Natural killer cell (primary cell): ENCODE data around the gene PPIP5K1. TPM values are rescaled to one million over a fixed set of nuclear protein-coding genes. Genes with fewer than 3 reads are reported as not detected.

Source experiments
- ATAC-seq, 3 donors: fragments of 150-1000 bp in 2 of 3; fragments of 200-7000 bp in 1 of 3; cut with Tn5 transposase; 1 replicate in 1 of 3; 2 replicates in 2 of 3; pipeline ENCODE4 v1.10.0; 2021; ENCODE audit warnings: mild to moderate bottlenecking in 2 of 3, moderate library complexity in 2 of 3
- DNase-seq, 2 donors: peaks; one replicate each; pipeline versions ENCODE4 v3.0.0 to v3.0.0-alpha.2; 2013 to 2021; ENCODE audit warnings: mixed read lengths in 1 of 2
- H3K27ac ChIP-seq: one replicate; pipeline ENCODE4 v1.5.1; 2013; ENCODE audit warnings: mild to moderate bottlenecking, low read length
- H3K27me3 ChIP-seq: one replicate; pipeline ENCODE4 v1.6.1; 2013; ENCODE audit warnings: low read length; ENCODE audit not compliant: control insufficient read depth, insufficient read depth
- H3K36me3 ChIP-seq: one replicate; pipeline ENCODE4 v1.6.1; 2013; ENCODE audit warnings: low read length; ENCODE audit not compliant: control insufficient read depth, insufficient read depth
- H3K4me1 ChIP-seq: one replicate; pipeline ENCODE4 v1.6.1; 2013; ENCODE audit warnings: low read length; ENCODE audit not compliant: control insufficient read depth, insufficient read depth
- H3K4me3 ChIP-seq: one replicate; pipeline ENCODE4 v1.5.1; 2013; ENCODE audit warnings: low read length
- H3K9me3 ChIP-seq: one replicate; pipeline ENCODE4 v1.6.1; 2013; ENCODE audit warnings: low read length; ENCODE audit not compliant: control insufficient read depth, insufficient read depth
- H3K27ac Mint-ChIP-seq, 2 donors: one replicate each; pipeline ENCODE4 v1.8.0; 2022; ENCODE audit warnings: mild to moderate bottlenecking in 2 of 2, mixed read lengths in 2 of 2, moderate library complexity in 1 of 2
- H3K27me3 Mint-ChIP-seq, 2 donors: one replicate each; pipeline ENCODE4 v1.8.0; 2022; ENCODE audit warnings: low read depth in 2 of 2, mixed read lengths in 2 of 2
- H3K36me3 Mint-ChIP-seq: one replicate; pipeline ENCODE4 v1.8.0; 2022; ENCODE audit warnings: mixed read lengths
- H3K4me1 Mint-ChIP-seq, 2 donors: one replicate each; pipeline ENCODE4 v1.8.0; 2022; ENCODE audit warnings: mixed read lengths in 2 of 2
- H3K4me3 Mint-ChIP-seq: one replicate; pipeline ENCODE4 v1.8.0; 2022; ENCODE audit warnings: mild to moderate bottlenecking, moderate library complexity, mixed read lengths
- H3K9me3 Mint-ChIP-seq, 2 donors: one replicate each; pipeline ENCODE4 v1.8.0; 2022; ENCODE audit warnings: mixed read lengths in 2 of 2
- CTCF ChIP-seq: fragments of 200-600 bp; IDR thresholded peaks from one replicate; pipeline ENCODE4 v1.8.0; 2022; ENCODE audit warnings: antibody characterized with exemption
- WGBS: methylation state at CpG from one replicate; pipeline ENCODE4 v1.1.7; 2013; ENCODE audit warnings: missing lambda C conversion rate; ENCODE audit not compliant: insufficient coverage; 5-methylcytosine and 5-hydroxymethylcytosine counted together
- intact Hi-C: fragments of 100-400 bp; cut with micrococcal nuclease; formaldehyde crosslinking; loops from one replicate; pipeline ENCODE4 v1.14.2; 2022
- total RNA-seq, 4 donors: library from RNA; stranded (reverse); fragments of 120-200 nt in 1 of 4; gene quantifications; one replicate each; pipeline versions ENCODE4 v1.2.3 to v1.2.4, GENCODE V29; 2013 to 2022

The PPIP5K1 gene
- total RNA-seq, 3 donors from 2014 or later (not counting 1 experiment from before 2014, with no cell fraction given), result 28.2 to 45.9 (median 38.2) TPM

- ATAC-seq (no peak), DNase-seq (no peak)
- intact Hi-C loops, result no loop called here
- TF ChIP-seq CTCF, result no peak
- Mint-ChIP-seq H3K9me3 (no peaks in the 10 kb centered on the region), H3K27me3 (peaks cover 39 to 57% of the 10 kb centered on the region in 2 donors), H3K4me1 (peaks cover 26 to 41% of the 10 kb centered on the region in 2 donors), H3K4me3 (no peak overlapping the region), H3K36me3 (no peaks in the 10 kb centered on the region), H3K27ac (no peak overlapping the region)
- peaks cover 11% of the 10 kb centered on the region for H3K27me3 ChIP-seq
- no peaks in the 10 kb centered on the region for H3K9me3 ChIP-seq
- H3K36me3 ChIP-seq, result no peaks in the 10 kb centered on the region
- WGBS, result 17% methylated on average over 1 of the region's 2 CpGs
- H3K4me1 ChIP-seq, result peaks cover 18% of the 10 kb centered on the region
- H3K27ac ChIP-seq, result no peak overlapping the region
- H3K4me3 ChIP-seq, result no peak overlapping the region
These were observed 74.3 kb downstream of the PPIP5K1 start for GRCh38 chr15:43515741-43516140.

- no peak for ATAC-seq
- H3K27ac Mint-ChIP-seq, result no peak overlapping the region
These were observed 75.6 kb downstream of the PPIP5K1 start for GRCh38 chr15:43514241-43515057.

GRCh38 chr15:43513550-43513949 is 76.5 kb downstream of the PPIP5K1 start:
- Mint-ChIP-seq H3K36me3 (no peaks in the 10 kb centered on the region), H3K27ac (no peak overlapping the region), H3K4me3 (no peak overlapping the region), H3K27me3 (peaks cover 28 to 45% of the 10 kb centered on the region in 2 donors), H3K4me1 (peaks cover 33 to 41% of the 10 kb centered on the region in 2 donors), H3K9me3 (no peaks in the 10 kb centered on the region)
- no peak for ATAC-seq
- Histone ChIP-seq H3K27me3 (peaks cover 11% of the 10 kb centered on the region), H3K36me3 (no peaks in the 10 kb centered on the region), H3K9me3 (no peaks in the 10 kb centered on the region), H3K27ac (no peak overlapping the region), H3K4me1 (peaks cover 24% of the 10 kb centered on the region), H3K4me3 (no peak overlapping the region)
- intact Hi-C loops, result loop anchor here (5.0 kb wide), 1 partner anchor 136 kb away; no protein-coding TSS in a partner anchor
- whole genome bisulfite sequencing, result no CpG with 5 or more reads among the region's 1 CpG
- DNase-seq, result no peak
- no peak for TF ChIP-seq CTCF

More at GRCh38 chr15:43514241-43515057, 75.6 kb downstream of the PPIP5K1 start:
- Mint-ChIP-seq H3K4me1 (peaks cover 33 to 48% of the 10 kb centered on the region in 2 donors), H3K36me3 (no peaks in the 10 kb centered on the region), H3K9me3 (no peaks in the 10 kb centered on the region), H3K4me3 (no peak overlapping the region), H3K27me3 (peaks cover 36 to 52% of the 10 kb centered on the region in 2 donors)
- Histone ChIP-seq H3K36me3 (no peaks in the 10 kb centered on the region), H3K9me3 (no peaks in the 10 kb centered on the region), H3K4me1 (peaks cover 25% of the 10 kb centered on the region), H3K27ac (no peak overlapping the region), H3K4me3 (no peak overlapping the region), H3K27me3 (peaks cover 11% of the 10 kb centered on the region)
- intact Hi-C loops, result loop anchor here (5.0 kb wide), 1 partner anchor 137 kb away; no protein-coding TSS in a partner anchor
- TF ChIP-seq CTCF, result peak; percentile 40
- peak in 1 of 2 donors; percentile 62 for DNase-seq
- WGBS, result 31% methylated on average over 2 of the region's 4 CpGs
